ENCODE measurements around the gene SLC25A46.

GRCh38 chr5:110753600-110753999 lies 14.8 kb downstream of the SLC25A46 start:
- no peak for TF ChIP-seq CTCF (IDR thresholded peaks at IDR 0.05)
- no peak for TF ChIP-seq EZH2 (IDR thresholded peaks at IDR 0.05; ENCODE audit: borderline replicate concordance, insufficient read depth, low read depth, low read length, poor library complexity, severe bottlenecking)

Measured in B cell (primary cell).